Measurements from ENCODE around the gene PIK3C2G. TPM values are rescaled to one million over a fixed set of nuclear protein-coding genes. Genes with fewer than 3 reads are reported as not detected.
"Not testable (repeated sequence)": the region's sequence is repeated elsewhere in the genome, so short reads cannot be mapped to it uniquely, and the experiment has no call there.

Gene PIK3C2G
- total RNA-seq, 1 donor from 2014 or later, result not detected

DNA sequence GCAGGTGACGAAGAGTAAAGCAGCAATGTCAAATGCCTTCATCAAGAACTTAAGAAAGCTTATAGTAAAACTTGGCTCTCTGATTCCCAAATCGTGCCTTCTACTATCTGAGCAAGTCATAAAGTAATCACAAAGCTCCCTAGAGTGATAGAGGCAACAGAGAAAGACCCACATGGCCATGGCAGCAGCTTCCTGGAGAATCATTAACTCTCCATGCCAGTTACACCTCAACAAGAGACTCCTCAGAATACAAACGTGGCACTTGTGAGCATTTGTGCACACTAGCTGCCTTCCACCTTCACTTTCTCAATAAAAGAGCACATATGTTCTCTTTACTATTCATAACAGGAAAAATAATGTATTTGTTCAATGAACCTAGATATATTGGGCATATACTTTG, 428.5 kb downstream of the PIK3C2G start:
- Mint-ChIP-seq H3K27ac (ENCODE audit: unreplicated experiment) (no peak overlapping the region), H3K27me3 (ENCODE audit: low read depth) (no peaks in the 10 kb centered on the region), H3K9me3 (ENCODE audit: low read depth) (no peaks in the 10 kb centered on the region), H3K4me3 (ENCODE audit: unreplicated experiment) (no peak overlapping the region), H3K36me3 (ENCODE audit: low read depth) (no peaks in the 10 kb centered on the region), H3K4me1 (ENCODE audit: low read depth) (no peaks in the 10 kb centered on the region)
- TF ChIP-seq, protein P1, sequence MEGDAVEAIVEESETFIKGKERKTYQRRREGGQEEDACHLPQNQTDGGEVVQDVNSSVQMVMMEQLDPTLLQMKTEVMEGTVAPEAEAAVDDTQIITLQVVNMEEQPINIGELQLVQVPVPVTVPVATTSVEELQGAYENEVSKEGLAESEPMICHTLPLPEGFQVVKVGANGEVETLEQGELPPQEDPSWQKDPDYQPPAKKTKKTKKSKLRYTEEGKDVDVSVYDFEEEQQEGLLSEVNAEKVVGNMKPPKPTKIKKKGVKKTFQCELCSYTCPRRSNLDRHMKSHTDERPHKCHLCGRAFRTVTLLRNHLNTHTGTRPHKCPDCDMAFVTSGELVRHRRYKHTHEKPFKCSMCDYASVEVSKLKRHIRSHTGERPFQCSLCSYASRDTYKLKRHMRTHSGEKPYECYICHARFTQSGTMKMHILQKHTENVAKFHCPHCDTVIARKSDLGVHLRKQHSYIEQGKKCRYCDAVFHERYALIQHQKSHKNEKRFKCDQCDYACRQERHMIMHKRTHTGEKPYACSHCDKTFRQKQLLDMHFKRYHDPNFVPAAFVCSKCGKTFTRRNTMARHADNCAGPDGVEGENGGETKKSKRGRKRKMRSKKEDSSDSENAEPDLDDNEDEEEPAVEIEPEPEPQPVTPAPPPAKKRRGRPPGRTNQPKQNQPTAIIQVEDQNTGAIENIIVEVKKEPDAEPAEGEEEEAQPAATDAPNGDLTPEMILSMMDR (IDR thresholded peaks at IDR 0.05), result no peak
- no peak for DNase-seq (ENCODE audit: low spot score)

DNA sequence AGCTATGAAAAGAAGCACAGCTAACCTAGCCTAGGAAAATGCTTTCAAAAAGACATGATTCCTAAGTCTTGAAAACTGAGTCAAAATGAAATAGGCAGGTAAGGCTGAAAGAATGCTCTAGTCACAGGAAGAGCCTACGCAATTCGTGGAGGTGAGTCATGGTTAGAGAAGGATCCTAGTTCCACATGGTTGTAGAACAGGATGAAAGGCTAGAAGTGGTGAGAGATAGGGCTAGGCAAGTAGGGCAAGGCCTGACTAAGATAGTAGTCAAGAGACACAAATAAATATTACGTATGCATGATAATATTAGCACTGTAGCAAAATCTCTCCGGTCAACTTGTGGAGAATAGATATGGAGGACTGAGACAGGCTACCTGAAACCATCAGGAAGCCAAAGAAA, 429.3 kb downstream of the PIK3C2G start:
- Mint-ChIP-seq H3K27ac (ENCODE audit: unreplicated experiment) (no peak overlapping the region), H3K27me3 (ENCODE audit: low read depth) (no peaks in the 10 kb centered on the region), H3K4me1 (ENCODE audit: low read depth) (no peaks in the 10 kb centered on the region), H3K36me3 (ENCODE audit: low read depth) (no peaks in the 10 kb centered on the region), H3K4me3 (ENCODE audit: unreplicated experiment) (no peak overlapping the region), H3K9me3 (ENCODE audit: low read depth) (no peaks in the 10 kb centered on the region)
- TF ChIP-seq, protein P1 (IDR thresholded peaks at IDR 0.05), result no peak
- DNase-seq (ENCODE audit: low spot score), result no peak

DNA sequence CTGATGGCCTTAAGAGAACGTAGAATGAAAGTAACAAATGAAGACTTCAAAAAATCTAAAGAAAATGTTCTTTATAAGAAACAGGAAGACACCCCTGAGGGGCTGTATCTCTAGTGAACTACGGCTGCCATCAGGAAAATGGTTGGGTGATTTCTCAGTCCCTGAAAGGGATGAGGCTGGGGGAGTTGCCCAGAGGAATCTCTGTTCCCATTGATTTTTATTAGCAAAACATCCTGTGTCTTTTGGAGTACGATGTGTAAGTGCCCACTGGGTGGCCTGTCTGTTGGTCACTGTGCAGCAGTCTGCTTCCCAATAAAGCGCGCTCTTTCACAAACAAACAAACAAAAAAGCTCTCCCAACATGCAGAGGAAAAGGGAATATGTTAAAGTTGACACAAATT, 432.7 kb downstream of the PIK3C2G start:
- H3K4me1 Mint-ChIP-seq (ENCODE audit: low read depth); H3K36me3 Mint-ChIP-seq (ENCODE audit: low read depth); H3K9me3 Mint-ChIP-seq (ENCODE audit: low read depth); H3K27ac Mint-ChIP-seq (ENCODE audit: unreplicated experiment); H3K27me3 Mint-ChIP-seq (ENCODE audit: low read depth); DNase-seq (ENCODE audit: low spot score); H3K4me3 Mint-ChIP-seq (ENCODE audit: unreplicated experiment): not testable (repeated sequence)

DNA sequence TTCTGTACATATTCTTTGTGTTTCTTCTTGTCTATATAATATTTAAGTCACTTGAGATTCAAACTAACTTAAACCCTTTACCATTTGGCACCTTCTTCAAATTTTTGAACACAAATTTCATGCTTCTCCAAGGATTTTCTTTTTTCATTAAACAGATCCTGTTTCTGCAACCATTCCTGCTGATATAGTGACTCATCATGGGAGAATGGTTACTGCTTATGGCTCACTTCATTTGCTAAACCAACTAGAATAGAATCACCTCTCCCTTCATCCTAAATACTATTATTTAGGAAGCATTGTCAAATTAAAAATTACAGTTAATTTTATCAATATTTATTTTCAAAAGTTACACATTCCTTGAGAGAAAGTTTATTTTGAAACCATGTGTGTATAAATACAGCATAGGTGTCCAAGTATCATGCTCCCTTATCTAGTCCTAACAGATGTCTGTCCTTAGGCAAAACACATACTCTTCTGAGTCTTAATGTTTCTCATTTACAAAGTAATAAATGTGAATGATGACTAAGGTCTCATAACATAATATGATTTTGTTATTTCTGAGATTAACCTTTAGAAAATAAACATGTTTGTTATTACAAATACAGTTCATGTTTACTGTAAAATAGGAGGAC, 435.8 kb downstream of the PIK3C2G start:
- TF ChIP-seq, protein P1 (IDR thresholded peaks at IDR 0.05), result no peak
- H3K36me3 Mint-ChIP-seq (ENCODE audit: low read depth), result no peaks in the 10 kb centered on the region
- no peaks in the 10 kb centered on the region for H3K9me3 Mint-ChIP-seq (ENCODE audit: low read depth)
- H3K27me3 Mint-ChIP-seq (ENCODE audit: low read depth), result no peaks in the 10 kb centered on the region
- H3K27ac Mint-ChIP-seq (ENCODE audit: unreplicated experiment), result no peak overlapping the region
- no peak overlapping the region for H3K4me3 Mint-ChIP-seq (ENCODE audit: unreplicated experiment)
- DNase-seq (ENCODE audit: low spot score), result no peak
- peaks cover 6% of the 10 kb centered on the region for H3K4me1 Mint-ChIP-seq (ENCODE audit: low read depth)

Other genes with a start within 250 kb of the PIK3C2G start
- gene RERGL, start 171.3 kb upstream of the PIK3C2G start, total RNA-seq, result 0.27 TPM in 1 of 3 replicates, not detected in the others